GDM1 (cell line): ENCODE data around the gene BCCIP.

Experiments used
- DNase-seq: peaks from one replicate; lab custom pipeline; 2025; lab: John Stamatoyannopoulos, UW

BCCIP gene

GRCh38 chr10:125822878-125823662 lies at the start of gene BCCIP, which contains the start of gene UROS:
TSS of gene BCCIP (plus strand) at chr10:125823546. CDS start at chr10:125823558, 12 bp downstream.
TSS of gene UROS (minus strand) at chr10:125823258. CDS start at chr10:125816499, 6,759 bp downstream.
- peak; percentile 89 for DNase-seq

- DNase-seq = no peak
Observed at GRCh38 chr10:125773687-125774543, 49.4 kb upstream of the BCCIP start.

- DNase-seq = no peak
Observed at GRCh38 chr10:125774581-125775191, 48.7 kb upstream of the BCCIP start.

GRCh38 chr10:125775491-125776106 lies 47.7 kb upstream of the BCCIP start, which contains the start of gene MMP21:
TSS of gene MMP21 (minus strand) at chr10:125775821. CDS start at chr10:125775821, 0 bp downstream.
- no peak for DNase-seq

DNA sequence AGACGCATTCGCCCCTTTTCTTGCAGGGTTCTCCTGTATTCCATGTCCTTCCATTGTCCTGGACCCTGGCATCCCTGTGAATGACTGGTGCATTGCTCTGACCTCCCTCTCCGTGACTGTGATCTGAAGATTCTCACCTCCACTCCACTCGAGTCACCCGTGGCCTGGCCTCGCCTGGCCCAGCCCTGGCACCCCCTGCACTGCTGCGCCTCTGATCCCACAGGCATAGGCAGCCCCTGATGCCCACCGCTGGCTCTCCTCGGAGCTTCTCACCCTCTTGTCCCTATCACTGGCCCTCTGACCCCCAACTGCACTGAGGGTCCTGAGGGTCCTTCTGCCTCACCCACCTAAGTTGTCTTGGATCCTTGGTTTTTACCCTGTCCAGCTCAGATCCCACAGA lies 45.5 kb upstream of the BCCIP start:
- no peak for DNase-seq

GRCh38 chr10:125778556-125778955 lies 44.8 kb upstream of the BCCIP start:
- no peak for DNase-seq

- no peak for DNase-seq
Observed at GRCh38 chr10:125779403-125780327, 43.7 kb upstream of the BCCIP start.

GRCh38 chr10:125781374-125781773 lies 42.0 kb upstream of the BCCIP start:
- DNase-seq = no peak

- DNase-seq = no peak
Observed at GRCh38 chr10:125782054-125782453, 41.3 kb upstream of the BCCIP start.

- no peak for DNase-seq
Observed at GRCh38 chr10:125782616-125783015, 40.7 kb upstream of the BCCIP start.

GRCh38 chr10:125783408-125783807 lies 39.9 kb upstream of the BCCIP start:
- no peak for DNase-seq

DNA sequence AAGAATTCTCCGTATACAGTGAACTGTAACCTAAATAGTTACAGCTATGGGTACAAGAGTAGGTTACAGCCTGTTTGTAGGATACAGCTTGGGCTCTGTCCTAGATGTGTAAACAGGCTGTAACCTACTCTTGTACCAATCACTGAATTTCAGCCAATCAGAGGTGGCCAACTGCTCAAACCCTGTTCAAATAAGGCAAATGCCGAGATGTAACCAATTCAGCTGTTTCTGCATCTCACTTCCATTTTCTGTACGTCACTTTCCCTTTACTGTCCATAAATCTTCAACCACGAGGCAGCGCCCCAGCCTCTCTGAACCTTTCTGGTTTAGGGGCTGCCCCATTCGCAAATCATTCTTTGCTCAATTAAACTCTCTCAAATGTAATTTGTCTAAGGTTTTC lies 39.4 kb upstream of the BCCIP start:
- no peak for DNase-seq

- DNase-seq = no peak
Observed at GRCh38 chr10:125785791-125786190, 37.6 kb upstream of the BCCIP start.

GRCh38 chr10:125788156-125789034 lies 35.0 kb upstream of the BCCIP start:
- DNase-seq = no peak

- no peak for DNase-seq
Observed at GRCh38 chr10:125792342-125793300, 30.7 kb upstream of the BCCIP start.

- DNase-seq = no peak
Observed at GRCh38 chr10:125795128-125795527, 28.2 kb upstream of the BCCIP start.

DNA sequence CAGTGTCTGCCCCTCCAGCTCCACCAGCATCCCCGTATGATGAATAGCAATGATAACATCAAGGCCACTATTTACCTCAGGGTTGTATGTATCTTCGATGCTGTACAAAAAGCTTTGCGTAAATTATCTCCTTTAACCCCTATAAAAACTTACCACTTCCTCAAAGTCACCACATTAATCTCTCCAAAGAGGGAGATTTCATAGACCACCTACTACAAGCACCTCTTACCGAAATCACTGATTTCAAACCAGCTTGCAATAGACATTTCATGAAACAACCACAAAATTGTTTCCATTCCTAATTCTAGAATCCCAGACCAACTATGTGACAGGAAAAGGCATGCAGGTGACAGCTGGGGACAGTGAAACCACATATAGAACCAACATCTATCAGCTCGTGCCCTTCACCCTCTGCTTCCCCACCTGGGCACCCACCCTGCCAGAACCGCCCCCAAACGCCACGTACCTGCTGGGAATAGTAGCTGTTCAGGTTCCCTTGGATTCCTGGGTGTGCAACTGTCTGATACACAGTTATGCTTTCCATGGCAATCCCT lies 27.6 kb upstream of the BCCIP start:
- no peak for DNase-seq

DNA sequence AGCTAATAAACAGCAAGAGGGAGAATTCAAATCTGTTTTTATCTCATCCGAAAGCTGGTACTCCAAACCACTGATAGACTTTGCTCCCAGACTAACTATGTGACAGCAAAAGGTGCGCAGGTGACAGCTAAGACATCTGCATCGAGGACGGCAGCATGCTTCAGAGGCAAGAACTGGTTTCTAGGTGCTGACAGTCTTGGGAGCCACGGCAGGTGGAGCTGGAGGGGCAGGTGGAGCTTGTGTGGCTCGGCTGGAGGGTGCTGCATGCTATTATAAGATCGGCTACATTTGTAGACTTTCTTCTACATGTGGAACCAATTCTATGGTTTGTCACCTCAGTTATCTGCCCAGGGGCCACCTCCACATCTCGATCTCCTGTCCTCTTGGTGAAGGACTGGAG lies 25.9 kb upstream of the BCCIP start:
- DNase-seq = no peak
